T-helper 2 cell (primary cell): ENCODE measurements around the gene C19orf33.
A peak's percentile ranks its signal among the peaks of the same experiment; 100 is the strongest.
"Not testable (repeated sequence)": the region's sequence is repeated elsewhere in the genome, so short reads cannot be mapped to it uniquely, and the experiment has no call there.

Experiments
- DNase-seq, 5 experiments: peaks; one replicate each; pipeline versions ENCODE4 v3.0.0 to v3.0.0-alpha.2; 2012 to 2022

C19orf33 gene

GRCh38 chr19:38309615-38310278, 5.7 kb downstream of the C19orf33 start:
- no peak for DNase-seq

DNA sequence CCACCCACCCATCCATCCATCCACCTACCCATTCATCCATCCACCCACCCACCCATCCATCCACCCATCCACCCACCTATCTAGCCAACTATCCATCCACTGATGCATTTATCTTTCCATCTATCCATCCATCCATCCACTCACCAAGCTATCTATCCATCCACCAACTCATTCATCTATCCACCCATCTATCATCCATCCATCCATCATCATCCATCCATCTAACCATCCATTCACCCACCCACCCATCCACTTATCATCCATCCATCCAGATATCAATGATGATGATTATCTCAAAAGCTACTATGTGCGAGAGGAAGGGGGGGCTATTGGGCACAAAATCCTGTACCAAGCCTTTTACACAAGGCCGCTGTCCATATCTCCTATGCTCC, 6.2 kb downstream of the C19orf33 start:
- no peak for DNase-seq

- no peak for DNase-seq
Observed at GRCh38 chr19:38310986-38311385, 6.9 kb downstream of the C19orf33 start.

- peak; percentile 89 to 99 (median 94) for DNase-seq
Observed at GRCh38 chr19:38315657-38316476, 11.8 kb downstream of the C19orf33 start, which contains the start of gene YIF1B. YIF1B (minus strand) TSS chr19:38315947; CDS start chr19:38315917, 30 bp downstream.

DNA sequence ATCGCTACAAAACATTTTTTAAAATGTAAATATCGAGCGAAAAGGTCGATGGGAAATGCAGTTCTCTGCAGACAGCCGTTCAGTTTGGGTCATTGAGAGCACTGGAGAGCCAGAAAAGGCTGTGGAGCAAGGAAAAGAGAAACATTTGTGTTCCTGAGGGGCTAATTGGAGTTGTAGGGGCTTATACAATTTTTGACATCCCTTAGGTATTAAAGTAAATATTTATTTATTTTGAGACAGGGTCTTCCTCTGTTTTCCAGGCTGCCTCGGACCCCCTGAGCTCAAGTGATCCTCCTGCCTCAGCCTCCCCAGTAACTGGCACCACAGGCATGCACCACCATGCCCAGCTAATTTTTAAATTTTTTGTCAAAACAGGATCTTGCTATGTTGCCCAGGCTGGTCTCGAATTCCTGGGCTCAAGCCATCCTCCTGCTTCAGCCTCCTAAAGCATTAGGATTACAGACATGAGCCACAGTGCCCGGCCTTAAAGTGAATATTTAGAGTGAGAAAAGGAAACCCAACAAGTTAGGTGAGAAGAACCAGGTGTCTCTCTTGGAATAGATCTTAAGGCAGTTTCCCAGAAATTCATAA, 12.5 kb downstream of the C19orf33 start:
- DNase-seq = peak in 1 of 5 experiments; percentile 66

DNA sequence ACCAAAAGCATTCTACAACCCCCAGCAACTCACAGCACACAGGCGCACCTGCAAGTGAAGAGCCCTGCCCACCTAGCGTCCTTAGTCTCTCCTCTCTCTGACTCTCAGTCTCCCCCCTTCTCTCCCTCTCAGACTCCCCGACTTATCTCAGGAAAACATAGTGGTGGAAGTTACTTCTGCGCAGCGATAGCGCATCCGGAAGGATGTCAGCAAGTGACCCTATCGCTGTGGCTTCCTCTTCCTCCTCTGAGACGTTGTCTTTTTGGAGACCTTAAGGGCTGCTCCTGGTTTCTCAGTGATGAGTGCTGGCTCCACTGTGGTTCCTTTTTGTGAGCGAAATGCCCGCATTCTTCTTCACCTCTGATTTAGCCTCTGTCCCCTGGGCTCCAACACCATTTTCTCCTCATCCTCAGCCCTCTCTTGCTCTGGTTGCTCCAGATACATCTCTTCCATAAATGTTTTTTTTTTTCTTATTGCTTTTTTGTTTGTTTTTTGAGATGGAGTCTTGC, 13.1 kb downstream of the C19orf33 start:
- peak in 3 of 5 experiments; percentile 13 to 73 (median 22) for DNase-seq

DNA sequence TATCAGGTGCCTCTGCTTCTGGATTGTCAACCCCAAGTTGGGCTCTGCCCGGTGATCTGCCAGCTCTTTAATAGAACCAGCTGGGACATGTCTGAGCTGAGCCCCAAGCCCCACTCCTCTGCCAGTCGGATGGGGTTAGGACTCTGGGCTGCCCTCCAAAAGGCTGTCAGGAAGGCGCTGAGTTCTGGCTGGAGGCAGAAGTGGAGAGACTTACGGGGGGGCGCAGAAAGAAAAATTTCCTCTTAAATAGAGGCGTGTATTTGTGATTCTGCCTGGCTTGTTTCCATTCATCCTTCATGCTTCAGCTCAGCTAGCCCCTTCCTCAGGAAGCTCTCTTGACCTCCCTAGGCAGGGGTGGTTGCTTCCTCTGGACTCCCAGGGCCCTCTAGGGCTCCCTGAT, 14.6 kb downstream of the C19orf33 start:
- no peak for DNase-seq

- DNase-seq = peak in 4 of 5 experiments; percentile 19 to 57 (median 41)
Observed at GRCh38 chr19:38319421-38320258, 15.6 kb downstream of the C19orf33 start, which contains the start of gene KCNK6. KCNK6 (plus strand) TSS chr19:38319845; CDS start chr19:38319951, 106 bp downstream.

DNA sequence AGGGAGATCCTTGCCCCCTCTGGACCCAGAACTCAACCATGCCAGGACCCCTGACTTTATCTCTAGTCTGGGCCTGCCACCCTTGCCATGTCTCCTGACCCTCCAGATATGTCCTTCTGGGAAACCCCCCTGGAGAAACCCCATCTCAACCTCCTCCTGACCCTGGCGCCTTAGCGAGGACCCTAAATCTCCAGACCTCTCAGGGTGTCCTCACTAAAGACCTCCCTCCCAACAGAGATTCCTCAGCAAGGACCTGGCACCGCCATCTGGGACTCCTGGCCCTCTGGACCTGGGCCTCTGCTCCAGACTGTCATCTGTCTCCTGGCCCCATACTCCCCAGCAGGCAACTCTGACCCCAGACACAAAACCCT, 16.9 kb downstream of the C19orf33 start:
- no peak for DNase-seq

- no peak for DNase-seq
Observed at GRCh38 chr19:38321646-38322196, 17.7 kb downstream of the C19orf33 start.

- no peak for DNase-seq
Observed at GRCh38 chr19:38323291-38323690, 19.2 kb downstream of the C19orf33 start.

- DNase-seq = no peak
Observed at GRCh38 chr19:38324431-38324830, 20.4 kb downstream of the C19orf33 start.

DNA sequence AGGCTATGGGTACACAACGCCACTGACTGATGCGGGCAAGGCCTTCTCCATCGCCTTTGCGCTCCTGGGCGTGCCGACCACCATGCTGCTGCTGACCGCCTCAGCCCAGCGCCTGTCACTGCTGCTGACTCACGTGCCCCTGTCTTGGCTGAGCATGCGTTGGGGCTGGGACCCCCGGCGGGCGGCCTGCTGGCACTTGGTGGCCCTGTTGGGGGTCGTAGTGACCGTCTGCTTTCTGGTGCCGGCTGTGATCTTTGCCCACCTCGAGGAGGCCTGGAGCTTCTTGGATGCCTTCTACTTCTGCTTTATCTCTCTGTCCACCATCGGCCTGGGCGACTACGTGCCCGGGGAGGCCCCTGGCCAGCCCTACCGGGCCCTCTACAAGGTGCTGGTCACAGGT, 22.5 kb downstream of the C19orf33 start:
- DNase-seq = no peak

- no peak for DNase-seq
Observed at GRCh38 chr19:38329651-38330050, 25.6 kb downstream of the C19orf33 start.

- no peak for DNase-seq
Observed at GRCh38 chr19:38331728-38332127, 27.7 kb downstream of the C19orf33 start.

DNA sequence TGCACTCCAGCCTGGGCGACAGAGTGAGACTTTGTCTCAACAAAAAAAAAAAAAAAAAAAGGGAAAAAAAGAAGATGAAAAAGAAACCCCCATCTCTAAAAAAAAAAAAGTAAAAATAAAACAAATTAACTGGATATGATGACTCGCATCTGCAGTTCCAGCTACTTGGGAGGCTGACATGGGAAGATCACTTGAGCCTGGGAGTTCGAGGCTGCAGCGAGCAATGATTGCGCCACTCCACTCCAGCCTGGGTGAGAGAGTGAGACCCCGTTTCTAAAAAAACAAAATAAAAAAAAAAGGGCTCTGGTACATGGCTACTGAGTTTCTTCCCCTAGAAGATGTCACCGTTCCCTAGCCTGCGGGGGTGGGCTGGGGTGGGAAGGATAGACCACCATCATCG, 29.2 kb downstream of the C19orf33 start:
- DNase-seq = no peak

DNA sequence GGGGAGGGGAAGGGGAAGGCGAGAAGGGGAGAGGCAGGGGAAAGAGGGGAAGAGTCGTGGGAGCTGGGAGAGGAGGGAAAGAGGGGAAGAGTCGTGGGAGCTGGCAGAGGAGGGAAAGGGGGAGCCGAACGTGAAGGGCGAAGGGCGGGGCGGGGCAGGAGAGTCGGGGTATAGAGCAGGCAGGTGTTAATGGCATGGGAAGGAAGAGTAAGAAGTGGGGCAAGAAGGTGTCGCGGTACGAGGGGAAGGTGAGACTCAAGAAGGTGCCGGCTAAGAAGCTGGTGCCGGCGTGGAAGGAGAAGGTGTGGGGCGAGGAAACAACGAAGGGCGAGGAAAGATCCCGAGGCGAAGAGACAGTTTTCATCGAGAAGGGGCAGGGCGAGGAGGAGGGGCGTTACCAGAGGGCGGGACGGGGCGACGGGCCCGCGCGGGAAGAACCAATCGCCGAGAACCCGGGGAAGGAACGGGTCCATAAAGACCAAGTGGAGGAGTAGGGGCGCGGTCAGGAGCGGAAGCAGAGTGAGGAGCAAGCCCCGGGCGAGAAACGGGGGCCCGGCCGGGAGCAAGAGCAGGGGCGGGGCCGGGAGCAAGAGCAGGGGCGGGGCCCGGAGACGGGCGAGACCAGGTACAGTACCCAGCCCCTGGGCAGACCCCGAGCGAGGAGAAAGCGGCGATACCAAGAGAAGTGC, 32.0 kb downstream of the C19orf33 start:
- peak; percentile 85 to 98 (median 92) for DNase-seq

- peak; percentile 87 to 96 (median 95) for DNase-seq
Observed at GRCh38 chr19:38336638-38337359, 32.7 kb downstream of the C19orf33 start.

- DNase-seq = no peak
Observed at GRCh38 chr19:38337360-38337653, 33.3 kb downstream of the C19orf33 start.

DNA sequence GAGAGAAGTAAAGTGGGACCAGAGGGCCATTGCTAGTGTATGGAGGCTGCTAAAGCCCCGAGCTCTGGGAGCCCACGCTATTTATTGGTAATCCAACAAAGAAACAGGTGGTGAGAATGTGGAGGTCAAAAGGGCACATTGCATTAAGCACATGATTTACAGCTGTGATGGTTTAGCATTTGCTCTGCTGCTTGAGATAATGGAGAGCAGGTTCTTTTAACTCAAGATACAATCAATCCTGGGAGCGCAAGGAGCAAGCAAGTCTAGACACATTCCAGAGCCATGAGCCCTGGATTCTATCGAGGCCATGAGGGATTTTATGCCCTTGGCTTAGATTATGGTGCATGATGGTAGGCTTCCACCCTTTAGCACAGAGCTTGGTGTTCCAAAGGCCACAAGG, 35.0 kb downstream of the C19orf33 start:
- not testable (repeated sequence) for DNase-seq

- DNase-seq = no peak
Observed at GRCh38 chr19:38340927-38341326, 36.9 kb downstream of the C19orf33 start.
